Activated CD8-positive, alpha-beta memory T cell treated with anti-CD3 and anti-CD28 coated beads for 48 hours (primary cell): ENCODE measurements around the gene SYS1.

ENCODE experiments used
- DNase-seq, 3 experiments: peaks; one replicate each; pipeline ENCODE4 v3.0.0-alpha.2; 2020; ENCODE audit warnings: low read depth in 2 of 3, low spot score in 2 of 3

The SYS1 gene

DNA sequence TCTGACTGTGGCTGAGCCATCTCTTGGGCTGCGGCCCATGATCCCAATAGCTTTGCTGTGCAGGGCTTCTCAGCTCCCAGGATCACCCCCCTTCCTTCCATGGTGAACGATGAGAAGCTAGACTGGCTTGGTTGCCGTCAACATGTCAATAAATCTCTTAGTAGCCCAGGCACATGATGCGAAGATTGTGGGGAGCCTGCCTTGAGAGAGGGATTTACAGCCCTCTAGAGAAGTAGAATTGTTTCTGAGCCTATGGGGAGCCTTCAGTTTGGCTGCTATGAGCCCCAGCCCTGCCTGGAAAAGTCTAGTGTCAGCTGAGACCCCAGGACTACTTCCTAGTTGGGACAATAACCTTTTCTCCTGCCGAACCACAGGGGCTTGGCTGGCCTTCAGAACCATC is 49.7 kb downstream of the SYS1 start:
- DNase-seq, result no peak

DNA sequence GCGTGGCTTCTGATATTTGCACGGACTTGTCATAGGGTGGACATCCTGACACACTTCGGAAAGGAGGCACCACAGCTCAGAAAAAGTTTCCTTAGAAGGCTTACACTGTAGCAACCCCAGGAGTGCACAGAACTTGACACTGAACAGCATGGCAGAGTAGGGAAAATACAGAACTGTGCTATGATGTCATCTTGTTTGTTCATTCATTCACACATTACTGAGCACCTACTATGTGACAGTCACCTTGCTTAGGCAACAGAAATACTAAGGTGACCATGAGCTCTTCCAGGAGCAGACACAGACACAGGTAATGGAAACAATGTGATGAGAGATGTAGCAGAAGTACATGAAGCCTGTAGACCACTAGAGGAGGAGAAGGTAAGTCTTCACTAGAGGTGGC is 50.5 kb downstream of the SYS1 start:
- DNase-seq, result no peak

DNA sequence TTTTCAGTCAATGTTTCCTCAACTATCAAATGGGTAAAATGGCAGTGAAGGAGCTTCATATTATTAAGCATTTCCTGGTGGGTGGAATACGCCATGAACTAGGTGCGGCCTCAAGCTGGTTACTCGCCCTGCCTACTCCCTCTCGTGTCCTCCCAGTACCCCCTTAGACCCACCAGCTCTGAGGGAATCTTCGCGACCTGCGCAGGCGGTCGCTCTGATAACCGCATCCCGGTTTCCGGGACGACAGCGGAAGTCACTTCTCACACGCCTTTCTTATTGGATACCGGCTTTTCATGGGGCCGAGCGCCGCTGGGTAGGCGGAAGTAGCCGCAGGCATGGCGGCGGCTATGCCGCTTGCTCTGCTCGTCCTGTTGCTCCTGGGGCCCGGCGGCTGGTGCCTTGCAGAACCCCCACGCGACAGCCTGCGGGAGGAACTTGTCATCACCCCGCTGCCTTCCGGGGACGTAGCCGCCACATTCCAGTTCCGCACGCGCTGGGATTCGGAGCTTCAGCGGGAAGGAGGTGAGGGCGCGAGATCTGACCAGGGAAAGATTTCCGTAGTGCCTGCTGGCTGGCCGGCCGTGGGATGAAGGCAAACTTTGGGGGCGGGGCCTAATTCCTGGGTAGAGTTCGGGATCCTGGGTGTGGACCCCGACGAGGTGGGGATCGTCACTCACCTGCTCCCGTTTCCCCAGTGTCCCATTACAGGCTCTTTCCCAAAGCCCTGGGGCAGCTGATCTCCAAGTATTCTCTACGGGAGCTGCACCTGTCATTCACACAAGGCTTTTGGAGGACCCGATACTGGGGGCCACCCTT is 53.1 kb downstream of the SYS1 start, which contains the start of gene PIGT:
TSS of gene PIGT (plus strand) at position 320 of the 816 bp plus-strand sequence. CDS start at position 336, 16 bp downstream.
- peak; percentile 61 to 72 (median 69) for DNase-seq

DNA sequence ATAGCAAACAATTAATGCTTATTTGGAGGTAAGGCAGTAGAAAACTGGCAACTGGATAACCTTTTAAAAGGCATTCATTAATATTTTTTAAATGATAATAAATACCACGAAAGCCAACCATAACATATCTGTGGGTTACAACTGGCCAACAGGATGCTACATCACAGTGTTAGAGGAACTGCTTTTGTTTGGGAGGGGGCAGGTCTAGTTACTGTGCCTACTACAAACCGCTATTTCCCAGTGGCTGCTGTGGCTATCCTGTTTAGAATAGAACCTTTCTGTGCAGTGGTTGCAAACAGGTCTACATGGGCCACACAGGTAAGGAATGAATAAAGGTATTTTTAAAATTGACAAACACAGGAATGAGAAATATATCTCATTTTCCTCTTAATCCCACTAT is 54.0 kb downstream of the SYS1 start:
- DNase-seq, result no peak
